ENCODE results near the gene DCTN4.

DNA sequence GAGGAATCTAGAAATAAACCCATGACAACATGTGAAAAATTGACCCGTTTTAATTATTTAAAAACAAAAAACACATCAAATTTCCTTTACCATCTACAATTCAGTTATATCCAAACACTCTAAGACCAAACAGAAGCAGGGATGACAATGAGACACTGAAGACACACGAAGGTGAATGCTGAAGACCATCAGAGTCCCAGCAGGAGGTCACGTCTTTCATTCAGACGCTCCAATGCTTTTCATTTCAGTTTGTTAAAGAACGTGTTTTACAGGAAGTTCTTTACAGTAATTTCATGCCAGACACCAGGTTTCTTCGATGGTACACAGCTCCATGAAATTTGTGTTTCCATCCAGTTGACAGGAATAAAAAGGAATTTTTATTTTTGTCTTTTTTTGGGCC lies 68.1 kb downstream of the DCTN4 start:
- TF ChIP-seq POLR2AphosphoS5 (IDR thresholded peaks at IDR 0.05; ENCODE audit: borderline replicate concordance, low read depth, low read length) = no peak
- no peak for TF ChIP-seq FOXP2 (optimal IDR thresholded peaks at IDR 0.05; ENCODE audit: control extremely low read depth, extremely low read length, insufficient read depth)

All from SK-N-MC (cell line).